ENCODE results near the gene MYZAP. TPM values are rescaled to one million over a fixed set of nuclear protein-coding genes. Genes with fewer than 3 reads are reported as not detected.

The MYZAP gene
- total RNA-seq, 1 experiment from 2014 or later = 6.4 TPM

DNA sequence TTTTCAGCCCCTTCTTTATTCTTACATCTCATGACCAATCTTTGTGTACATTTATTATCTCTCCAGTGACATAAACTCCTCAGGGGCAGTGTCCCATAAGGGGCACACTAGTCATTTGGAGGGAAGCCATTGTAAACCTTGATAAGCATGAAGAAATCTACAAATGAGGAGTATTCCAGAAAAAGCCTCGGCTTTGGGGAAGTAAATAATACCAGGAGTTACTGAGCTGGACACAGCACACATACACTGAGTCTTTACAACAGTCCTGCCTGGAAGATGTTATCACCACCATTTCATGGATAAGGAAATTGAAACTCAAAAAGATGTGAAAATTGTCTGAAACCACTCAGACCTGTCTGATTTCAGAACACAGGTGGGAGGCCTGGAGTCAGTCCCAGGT is 99.4 kb downstream of the MYZAP start:
- Histone ChIP-seq H3K36me3 (ENCODE audit: control insufficient read depth, insufficient read depth, low read length) (no peaks in the 10 kb centered on the region), H3K4me1 (no peaks in the 10 kb centered on the region), H3K4me3 (ENCODE audit: low read depth, low read length) (no peak overlapping the region), H3K9me3 (no peaks in the 10 kb centered on the region), H3K27me3 (replicated peaks; ENCODE audit: control insufficient read depth, insufficient read depth, low read length) (no peaks in the 10 kb centered on the region)
- no peaks in the 10 kb centered on the region for H3K9me3 Mint-ChIP-seq (ENCODE audit: unreplicated experiment)
- CTCF ChIA-PET = no interaction called here
- no peaks in the 10 kb centered on the region for H3K36me3 Mint-ChIP-seq (ENCODE audit: insufficient read depth, unreplicated experiment)
- intact Hi-C loops (cut with micrococcal nuclease; ENCODE audit: unreplicated experiment) = no loop called here
- DNase-seq = no peak
- no peaks in the 10 kb centered on the region for H3K27me3 Mint-ChIP-seq (ENCODE audit: insufficient read depth, unreplicated experiment)
- no peaks in the 10 kb centered on the region for H3K4me1 Mint-ChIP-seq (ENCODE audit: low read depth, unreplicated experiment)
- TF ChIP-seq, protein P1, sequence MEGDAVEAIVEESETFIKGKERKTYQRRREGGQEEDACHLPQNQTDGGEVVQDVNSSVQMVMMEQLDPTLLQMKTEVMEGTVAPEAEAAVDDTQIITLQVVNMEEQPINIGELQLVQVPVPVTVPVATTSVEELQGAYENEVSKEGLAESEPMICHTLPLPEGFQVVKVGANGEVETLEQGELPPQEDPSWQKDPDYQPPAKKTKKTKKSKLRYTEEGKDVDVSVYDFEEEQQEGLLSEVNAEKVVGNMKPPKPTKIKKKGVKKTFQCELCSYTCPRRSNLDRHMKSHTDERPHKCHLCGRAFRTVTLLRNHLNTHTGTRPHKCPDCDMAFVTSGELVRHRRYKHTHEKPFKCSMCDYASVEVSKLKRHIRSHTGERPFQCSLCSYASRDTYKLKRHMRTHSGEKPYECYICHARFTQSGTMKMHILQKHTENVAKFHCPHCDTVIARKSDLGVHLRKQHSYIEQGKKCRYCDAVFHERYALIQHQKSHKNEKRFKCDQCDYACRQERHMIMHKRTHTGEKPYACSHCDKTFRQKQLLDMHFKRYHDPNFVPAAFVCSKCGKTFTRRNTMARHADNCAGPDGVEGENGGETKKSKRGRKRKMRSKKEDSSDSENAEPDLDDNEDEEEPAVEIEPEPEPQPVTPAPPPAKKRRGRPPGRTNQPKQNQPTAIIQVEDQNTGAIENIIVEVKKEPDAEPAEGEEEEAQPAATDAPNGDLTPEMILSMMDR (IDR thresholded peaks at IDR 0.05; ENCODE audit: insufficient read depth in 1 of 2, low read depth in 1 of 2, low read length in 1 of 2, severe bottlenecking in 1 of 2, unreplicated experiment in 1 of 2) = no peak
- POLR2A ChIA-PET = no interaction called here
- H3K4me3 Mint-ChIP-seq (ENCODE audit: unreplicated experiment) = no peak overlapping the region
- H3K27ac Mint-ChIP-seq (ENCODE audit: unreplicated experiment) = no peak overlapping the region
- BruUV-seq (replicated peaks) = no TSS peak

DNA sequence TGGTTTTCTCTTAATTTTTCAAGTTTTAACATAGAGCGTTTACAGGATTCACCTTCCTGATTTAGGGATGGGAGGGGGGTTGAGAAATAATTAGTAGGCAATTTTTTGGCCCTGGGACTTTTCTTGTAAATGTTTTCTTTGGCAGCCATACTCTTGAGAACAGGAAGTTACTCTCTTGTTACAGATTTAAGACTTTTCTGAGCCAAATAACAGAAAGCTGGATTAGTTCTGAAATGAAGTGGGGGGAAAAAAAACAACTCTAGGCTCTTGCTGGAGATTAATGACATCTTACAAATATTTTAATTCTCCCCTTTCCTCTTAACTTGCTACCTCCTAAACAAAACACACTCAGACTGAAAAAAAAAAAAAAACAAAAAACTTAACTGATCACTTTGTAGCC is 101.0 kb downstream of the MYZAP start:
- Mint-ChIP-seq H3K27me3 (ENCODE audit: insufficient read depth, unreplicated experiment) (no peaks in the 10 kb centered on the region), H3K27ac (ENCODE audit: unreplicated experiment) (no peak overlapping the region), H3K4me1 (ENCODE audit: low read depth, unreplicated experiment) (no peaks in the 10 kb centered on the region), H3K36me3 (ENCODE audit: insufficient read depth, unreplicated experiment) (no peaks in the 10 kb centered on the region), H3K4me3 (ENCODE audit: unreplicated experiment) (no peak overlapping the region), H3K9me3 (ENCODE audit: unreplicated experiment) (no peaks in the 10 kb centered on the region)
- DNase-seq = no peak
- Histone ChIP-seq H3K27me3 (replicated peaks; ENCODE audit: control insufficient read depth, insufficient read depth, low read length) (no peaks in the 10 kb centered on the region), H3K9me3 (no peaks in the 10 kb centered on the region), H3K36me3 (ENCODE audit: control insufficient read depth, insufficient read depth, low read length) (no peaks in the 10 kb centered on the region), H3K4me1 (no peaks in the 10 kb centered on the region), H3K4me3 (ENCODE audit: low read depth, low read length) (no peak overlapping the region)
- intact Hi-C loops (cut with micrococcal nuclease; ENCODE audit: unreplicated experiment) = no loop called here
- no TSS peak for BruUV-seq (replicated peaks)
- TF ChIP-seq, protein P1 (IDR thresholded peaks at IDR 0.05; ENCODE audit: insufficient read depth in 1 of 2, low read depth in 1 of 2, low read length in 1 of 2, severe bottlenecking in 1 of 2, unreplicated experiment in 1 of 2) = no peak
- ChIA-PET CTCF (no interaction called here), POLR2A (no interaction called here)

DNA sequence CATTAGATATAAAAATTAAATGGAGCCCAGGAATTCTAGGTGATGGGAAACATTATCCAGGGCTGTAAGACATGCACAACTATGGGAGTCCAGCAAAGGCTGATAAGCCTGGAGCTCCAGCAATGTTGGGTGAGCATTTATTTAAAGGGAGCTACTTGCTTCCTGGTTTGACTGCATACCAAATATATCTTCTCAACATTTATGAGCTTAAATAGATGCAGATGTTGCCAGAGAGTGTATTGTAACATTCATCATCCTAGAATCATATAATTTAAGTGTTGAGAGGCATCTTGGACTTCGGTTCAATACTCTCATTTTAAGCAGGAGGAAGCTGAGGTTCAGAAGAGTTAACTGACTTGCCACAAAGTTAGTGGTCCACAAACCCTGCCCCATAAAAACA is 102.6 kb downstream of the MYZAP start:
- Mint-ChIP-seq H3K9me3 (ENCODE audit: unreplicated experiment) (no peaks in the 10 kb centered on the region), H3K27me3 (ENCODE audit: insufficient read depth, unreplicated experiment) (no peaks in the 10 kb centered on the region), H3K36me3 (ENCODE audit: insufficient read depth, unreplicated experiment) (no peaks in the 10 kb centered on the region), H3K27ac (ENCODE audit: unreplicated experiment) (no peak overlapping the region), H3K4me3 (ENCODE audit: unreplicated experiment) (no peak overlapping the region), H3K4me1 (ENCODE audit: low read depth, unreplicated experiment) (peaks cover 7% of the 10 kb centered on the region)
- BruUV-seq (replicated peaks) = no TSS peak
- Histone ChIP-seq H3K4me3 (ENCODE audit: low read depth, low read length) (no peak overlapping the region), H3K9me3 (no peaks in the 10 kb centered on the region), H3K36me3 (ENCODE audit: control insufficient read depth, insufficient read depth, low read length) (no peaks in the 10 kb centered on the region), H3K4me1 (no peaks in the 10 kb centered on the region), H3K27me3 (replicated peaks; ENCODE audit: control insufficient read depth, insufficient read depth, low read length) (no peaks in the 10 kb centered on the region)
- no peak for DNase-seq
- CTCF ChIA-PET = no interaction called here
- TF ChIP-seq, protein P1 (IDR thresholded peaks at IDR 0.05; ENCODE audit: insufficient read depth in 1 of 2, low read depth in 1 of 2, low read length in 1 of 2, severe bottlenecking in 1 of 2, unreplicated experiment in 1 of 2) = no peak
- intact Hi-C loops (cut with micrococcal nuclease; ENCODE audit: unreplicated experiment) = no loop called here
- POLR2A ChIA-PET = no interaction called here
